H1 (cell line): Measurements from ENCODE around the gene ART4. TPM values are rescaled to one million over a fixed set of nuclear protein-coding genes. Genes with fewer than 3 reads are reported as not detected.

Source experiments
- CTCF ChIA-PET: fragments of 300-600 bp; sonication (Branson Sonifier 250); formaldehyde crosslinking; loops from one replicate; lab custom pipeline; 2021; ENCODE audit not compliant: partially characterized antibody; lab: Charles Lee
- POLR2A ChIA-PET: fragments of 300-600 bp; sonication (Branson Sonifier 250); formaldehyde crosslinking; loops from one replicate; lab custom pipeline; 2021; ENCODE audit warnings: inconsistent platforms; ENCODE audit not compliant: partially characterized antibody; lab: Charles Lee
- DNase-seq, 2 experiments: peaks; one replicate each; pipeline versions ENCODE4 v3.0.0 to v3.0.0-alpha.2; 2010 to 2022; ENCODE audit warnings: low spot score in 2 of 2, low read depth in 1 of 2, mixed read lengths in 1 of 2
- FAIRE-seq: peaks from 2 replicates; lab custom pipeline; 2011; peaks lifted over from hg19 to GRCh38; lab: Jason Lieb, UNC
- H2AFZ ChIP-seq: 2 replicates; pipeline ENCODE4 v1.8.1; 2012; ENCODE audit warnings: low read length, inconsistent platforms
- H2AK5ac ChIP-seq: 2 replicates; pipeline ENCODE4 v1.6.1; 2013; ENCODE audit warnings: low read depth, low read length
- H2BK120ac ChIP-seq: replicated peaks from 2 replicates; pipeline ENCODE3; 2013; ENCODE audit warnings: low read depth, low read length, inconsistent platforms
- H2BK12ac ChIP-seq: 2 replicates; pipeline ENCODE4 v1.6.1; 2013; ENCODE audit warnings: low read depth, low read length
- H2BK15ac ChIP-seq: 2 replicates; pipeline ENCODE4 v1.6.1; 2013; ENCODE audit warnings: low read length
- H2BK20ac ChIP-seq: 2 replicates; pipeline ENCODE4 v1.6.1; 2013; ENCODE audit warnings: low read length
- H2BK5ac ChIP-seq: 2 replicates; pipeline ENCODE4 v1.6.1; 2013; ENCODE audit warnings: low read depth, low read length
- H3K14ac ChIP-seq: 2 replicates; pipeline ENCODE4 v1.6.1; 2013; ENCODE audit warnings: inconsistent platforms; ENCODE audit not compliant: insufficient read length
- H3K18ac ChIP-seq: 2 replicates; pipeline ENCODE4 v1.6.1; 2013; ENCODE audit warnings: low read length; ENCODE audit errors: extremely low read depth
- H3K23ac ChIP-seq: 2 replicates; pipeline ENCODE4 v1.6.1; 2013; ENCODE audit warnings: inconsistent platforms; ENCODE audit not compliant: insufficient read length
- H3K23me2 ChIP-seq: 2 replicates; pipeline ENCODE4 v1.6.1; 2013; ENCODE audit warnings: low read depth, low read length
- H3K27ac ChIP-seq: 2 replicates; pipeline ENCODE4 v1.6.1; 2011; ENCODE audit warnings: low read depth, low read length, inconsistent platforms
- H3K27me3 ChIP-seq, 4 experiments: replicated peaks in 1 of 4; 1 replicate in 1 of 4; 2 replicates in 3 of 4; pipeline versions ENCODE4 v1.6.1 to v1.8.1; 2011 to 2013; ENCODE audit warnings: low read length in 3 of 4, mild to moderate bottlenecking in 3 of 4, inconsistent platforms in 2 of 4, mixed read lengths in 2 of 4, moderate library complexity in 1 of 4; ENCODE audit not compliant: control insufficient read depth in 3 of 4, insufficient read depth in 3 of 4; ENCODE audit errors: extremely low read depth in 1 of 4
- H3K36me3 ChIP-seq, 4 experiments: 2 replicates each; pipeline versions ENCODE4 v1.6.1 to v1.8.1; 2011 to 2013; ENCODE audit warnings: mild to moderate bottlenecking in 4 of 4, low read length in 3 of 4, moderate library complexity in 2 of 4, control low read depth in 1 of 4, inconsistent platforms in 1 of 4; ENCODE audit not compliant: insufficient read depth in 4 of 4, control insufficient read depth in 2 of 4
- H3K4ac ChIP-seq: replicated peaks from 2 replicates; pipeline ENCODE3; 2013; ENCODE audit warnings: low read length, low read depth, mixed read lengths, inconsistent platforms; ENCODE audit not compliant: insufficient read length
- H3K4me1 ChIP-seq, 4 experiments: replicated peaks in 1 of 4; 1 replicate in 1 of 4; 2 replicates in 3 of 4; pipeline versions ENCODE4 v1.6.1 to v1.8.1; 2011 to 2013; ENCODE audit warnings: low read length in 3 of 4, inconsistent platforms in 2 of 4, mixed read lengths in 1 of 4; ENCODE audit not compliant: insufficient read depth in 4 of 4, control insufficient read depth in 3 of 4
- H3K4me2 ChIP-seq, 2 experiments: 2 replicates each; pipeline versions ENCODE4 v1.6.1 to v1.8.1; 2011 to 2013; ENCODE audit warnings: low read depth in 2 of 2, low read length in 2 of 2, control low read depth in 1 of 2, inconsistent platforms in 1 of 2, mild to moderate bottlenecking in 1 of 2; ENCODE audit not compliant: insufficient read depth in 1 of 2
- H3K4me3 ChIP-seq, 4 experiments: fragments of 200-600, 300-600 bp in 1 of 4; sonication (generic), shearing (Covaris generic), sonication (Bioruptor Twin) in 1 of 4; 2 replicates each; pipeline versions ENCODE4 v1.5.1 to v1.8.1; 2011 to 2016; ENCODE audit warnings: low read length in 4 of 4, low read depth in 3 of 4, control low read depth in 2 of 4, inconsistent platforms in 2 of 4, mild to moderate bottlenecking in 2 of 4, mixed read lengths in 1 of 4, moderate library complexity in 1 of 4; ENCODE audit not compliant: insufficient read depth in 2 of 4; ENCODE audit errors: extremely low read depth in 1 of 4
- H3K56ac ChIP-seq: replicated peaks from 2 replicates; pipeline ENCODE3; 2013; ENCODE audit warnings: low read depth, mild to moderate bottlenecking, mixed read lengths, low read length, inconsistent platforms; ENCODE audit not compliant: insufficient read length
- H3K79me1 ChIP-seq: 2 replicates; pipeline ENCODE4 v1.6.1; 2013; ENCODE audit warnings: low read depth, low read length, control low read depth
- H3K79me2 ChIP-seq, 2 experiments: 2 replicates each; pipeline versions ENCODE4 v1.6.1 to v1.8.1; 2012 to 2013; ENCODE audit warnings: low read length in 2 of 2, mild to moderate bottlenecking in 2 of 2, inconsistent platforms in 1 of 2; ENCODE audit not compliant: insufficient read depth in 2 of 2, control insufficient read depth in 1 of 2
- H3K9ac ChIP-seq, 4 experiments: replicated peaks in 1 of 4; 1 replicate in 1 of 4; 2 replicates in 3 of 4; pipeline versions ENCODE4 v1.6.1 to v1.8.1; 2011 to 2013; ENCODE audit warnings: low read depth in 3 of 4, low read length in 3 of 4, control low read depth in 2 of 4, mild to moderate bottlenecking in 2 of 4, moderate library complexity in 2 of 4, inconsistent platforms in 1 of 4; ENCODE audit errors: extremely low read depth in 1 of 4
- H3K9me3 ChIP-seq, 2 experiments: 2 replicates each; pipeline versions ENCODE4 v1.6.1 to v1.8.1; 2012 to 2013; ENCODE audit warnings: mild to moderate bottlenecking in 2 of 2, moderate library complexity in 2 of 2, control low read depth in 1 of 2, inconsistent platforms in 1 of 2, low read depth in 1 of 2, low read length in 1 of 2, mixed read lengths in 1 of 2; ENCODE audit not compliant: insufficient read depth in 2 of 2
- H4K20me1 ChIP-seq, 2 experiments: replicated peaks in 1 of 2; 2 replicates each; pipeline versions ENCODE3 to v1.8.1; 2011 to 2013; ENCODE audit warnings: inconsistent platforms in 2 of 2, low read length in 2 of 2, mild to moderate bottlenecking in 1 of 2; ENCODE audit not compliant: insufficient read depth in 2 of 2, control insufficient read depth in 1 of 2
- H4K5ac ChIP-seq: 2 replicates; pipeline ENCODE4 v1.6.1; 2013; ENCODE audit warnings: low read length, low read depth, mixed read lengths, inconsistent platforms; ENCODE audit not compliant: insufficient read length
- H4K8ac ChIP-seq: 2 replicates; pipeline ENCODE4 v1.8.0; 2013; ENCODE audit warnings: mild to moderate bottlenecking, moderate library complexity, low read length, inconsistent platforms; ENCODE audit not compliant: insufficient read depth; ENCODE audit errors: extremely low read depth
- H4K91ac ChIP-seq: replicated peaks from 2 replicates; pipeline ENCODE3; 2013; ENCODE audit warnings: low read length, mixed read lengths, inconsistent platforms; ENCODE audit not compliant: insufficient read length
- PHF8 ChIP-seq: fragments of 200-600 bp; sonication (generic); conservative IDR thresholded peaks from 2 replicates; pipeline ENCODE4 v1.7.1; 2012; ENCODE audit warnings: low read depth, mild to moderate bottlenecking, inconsistent platforms, low read length, moderate library complexity
- RBBP5 ChIP-seq: IDR thresholded peaks from 2 replicates; pipeline ENCODE4 v1.7.1; 2012; ENCODE audit warnings: low read depth, mild to moderate bottlenecking, inconsistent platforms, low read length, moderate library complexity, borderline replicate concordance
- WGBS, 2 experiments: shearing (Covaris generic) in 1 of 2; methylation state at CpG; one replicate each; pipeline versions ENCODE4 v1.1.6 to v1.1.7; 2013 to 2015; ENCODE audit warnings: low lambda C conversion rate in 2 of 2, mixed read lengths in 2 of 2, inconsistent platforms in 1 of 2, low coverage in 1 of 2, missing lambda C conversion rate in 1 of 2; ENCODE audit not compliant: insufficient replicate concordance in 2 of 2, insufficient coverage in 1 of 2, insufficient read length in 1 of 2; ENCODE audit errors: extremely low coverage in 1 of 2, missing lambda C conversion rate in 1 of 2; 5-methylcytosine and 5-hydroxymethylcytosine counted together
- polyA plus RNA-seq, 7 experiments: library from polyadenylated mRNA; depleted of rRNA in 3 of 7; stranded (reverse) in 5 of 7; unstranded in 2 of 7; fragments of >200 nt in 5 of 7; fragments of 200-250 nt in 2 of 7; gene quantifications; 1 replicate in 5 of 7; 2 replicates in 1 of 7; 4 replicates in 1 of 7; pipeline versions ENCODE4 v1.2.1 to v1.2.3, GENCODE V29; 2011 to 2013; ENCODE audit warnings: missing spikeins in 2 of 7, mixed read lengths in 2 of 7
- total RNA-seq: library from RNA; stranded (reverse); fragmentation: NEBNext Ultra II Directional; extraction: Animal tissue kit (Norgen Biotek cat#: 25700); gene quantifications from 2 replicates; pipeline ENCODE4 v1.2.1, GENCODE V29; 2021

ART4 gene
- total and polyA plus RNA-seq, 2 of the 8 experiments (the other 6 are each of a cell fraction or from before 2014, with no cell fraction given), result not detected

GRCh38 chr12:14803830-14804160, 39.5 kb downstream of the ART4 start:
- Histone ChIP-seq H3K23me2 (peaks cover 4% of the 10 kb centered on the region; the same call in 1 of the 2 replicates), H3K4ac (no peak overlapping the region), H4K91ac (no peak overlapping the region), H3K14ac (no peak overlapping the region), H3K4me2 (peak overlapping the region; percentile 74 to 82), H4K8ac (no peak overlapping the region), H3K9ac (peak overlapping the region; percentile 61 to 97 (median 66)), H2AFZ (peak overlapping the region; percentile 85), H3K4me1 (peaks cover 0 to 2% (median 0%) of the 10 kb centered on the region in 4 experiments; a peak in 3 of 7 replicates), H3K27me3 (no peaks in the 10 kb centered on the region), H4K5ac (no peak overlapping the region), H4K20me1 (peaks cover 0 to 2% of the 10 kb centered on the region in 2 experiments), H2BK20ac (no peak overlapping the region), H3K18ac (no peak overlapping the region), H3K79me1 (no peaks in the 10 kb centered on the region), H3K79me2 (peaks cover 8 to 45% of the 10 kb centered on the region in 2 experiments; a peak in 3 of 4 replicates), H3K23ac (no peak overlapping the region), H3K36me3 (peaks cover 3 to 13% (median 5%) of the 10 kb centered on the region in 4 experiments), H2BK12ac (no peak overlapping the region), H2BK15ac (no peak overlapping the region), H3K56ac (peak overlapping the region; percentile 60), H2AK5ac (no peak overlapping the region), H2BK120ac (no peak overlapping the region), H3K9me3 (no peaks in the 10 kb centered on the region), H3K4me3 (peak overlapping the region; percentile 66 to 98 (median 96)), H3K27ac (peak overlapping the region; percentile 35; the same call in 1 of the 2 replicates), H2BK5ac (0 out of 2 replicates have a peak overlapping the region, but pooled peaks have one; percentile 45)
- no peak for DNase-seq
- FAIRE-seq, result no peak
- CTCF ChIA-PET, result interaction anchor here (0.6 to 2.2 kb wide), 8 partner anchors 10 to 541 kb away, joined by 3 to 6 read pairs (median 4); partner anchors contain the start of gene SMCO3
- TF ChIP-seq PHF8 (peak; percentile 13; the same call in 1 of the 2 replicates), RBBP5 (no peak)
- POLR2A ChIA-PET, result interaction anchor here (0.6 to 6.5 kb wide), 14 partner anchors 11 to 81 kb away, joined by 3 to 68 read pairs (median 4); a partner anchor contains a TSS
- 3 to 100% methylated on average over 2 to 12 of the region's 12 CpGs for WGBS, 2 experiments
